Activated CD8-positive, alpha-beta memory T cell treated with anti-CD3 and anti-CD28 coated beads, Interleukin-2, amount 50 U/mL, for 1 hour (primary cell): Measurements from ENCODE around the gene KRTCAP2.
"Not testable (repeated sequence)": the region's sequence is repeated elsewhere in the genome, so short reads cannot be mapped to it uniquely, and the experiment has no call there.

Experiments
- DNase-seq: peaks from one replicate; pipeline ENCODE4 v3.0.0-alpha.2; 2020; ENCODE audit errors: extremely low read depth

The KRTCAP2 gene

GRCh38 chr1:155172732-155173477, at the start of gene KRTCAP2:
KRTCAP2 (minus strand) TSS chr1:155173304; CDS start chr1:155173224, 80 bp downstream.
- peak; percentile 86 for DNase-seq

GRCh38 chr1:155220211-155220965, 47.3 kb upstream of the KRTCAP2 start:
- not testable (repeated sequence) for DNase-seq

- DNase-seq: no peak
Observed at GRCh38 chr1:155219592-155220031, 46.5 kb upstream of the KRTCAP2 start.

GRCh38 chr1:155218854-155219591, 45.9 kb upstream of the KRTCAP2 start:
- DNase-seq: no peak

- not testable (repeated sequence) for DNase-seq
Observed at GRCh38 chr1:155214702-155215101, 41.6 kb upstream of the KRTCAP2 start.

GRCh38 chr1:155212051-155212440, 38.9 kb upstream of the KRTCAP2 start:
- not testable (repeated sequence) for DNase-seq

GRCh38 chr1:155211381-155212050, 38.4 kb upstream of the KRTCAP2 start:
- DNase-seq: not testable (repeated sequence)

GRCh38 chr1:155210314-155211104, 37.4 kb upstream of the KRTCAP2 start:
- no peak for DNase-seq

- DNase-seq: no peak
Observed at GRCh38 chr1:155209312-155209721, 36.2 kb upstream of the KRTCAP2 start.

- DNase-seq: peak; percentile 79
Observed at GRCh38 chr1:155208541-155209311, 35.6 kb upstream of the KRTCAP2 start, which contains the start of gene MTX1. MTX1 (plus strand) TSS chr1:155208695; CDS start chr1:155208805, 110 bp downstream.

- DNase-seq: no peak
Observed at GRCh38 chr1:155207806-155208540, 34.9 kb upstream of the KRTCAP2 start, which contains the start of gene THBS3. THBS3 (minus strand) TSS chr1:155207897; CDS start chr1:155207876, 21 bp downstream.

- peak; percentile 80 for DNase-seq
Observed at GRCh38 chr1:155206891-155207805, 34.0 kb upstream of the KRTCAP2 start.

- no peak for DNase-seq
Observed at GRCh38 chr1:155205969-155206593, 33.0 kb upstream of the KRTCAP2 start.

- DNase-seq: no peak
Observed at GRCh38 chr1:155205035-155205434, 31.9 kb upstream of the KRTCAP2 start.

- no peak for DNase-seq
Observed at GRCh38 chr1:155202731-155203515, 29.8 kb upstream of the KRTCAP2 start.

- DNase-seq: no peak
Observed at GRCh38 chr1:155202198-155202597, 29.1 kb upstream of the KRTCAP2 start.

- DNase-seq: no peak
Observed at GRCh38 chr1:155200920-155201319, 27.8 kb upstream of the KRTCAP2 start.
